Smooth muscle cell (in vitro differentiated cells): ENCODE results near the gene ATF3. TPM values are rescaled to one million over a fixed set of nuclear protein-coding genes. Genes with fewer than 3 reads are reported as not detected.

Experiments
- DNase-seq: peaks from one replicate; lab custom pipeline; 2025; ENCODE audit not compliant: unreplicated experiment; lab: John Stamatoyannopoulos, UW
- H2AFZ ChIP-seq: fragments of 200-600 bp; sonication (generic); 2 replicates; pipeline ENCODE4 v1.6.0; 2016; ENCODE audit warnings: antibody characterized with exemption, low read depth, mild to moderate bottlenecking
- H3F3A ChIP-seq: fragments of 200-600 bp; sonication (generic); 2 replicates; pipeline ENCODE4 v1.6.0; 2017; ENCODE audit warnings: antibody characterized with exemption, low read depth
- H3K27ac ChIP-seq: fragments of 200-600 bp; sonication (generic); 2 replicates; pipeline ENCODE4 v1.5.1; 2016; ENCODE audit warnings: low read depth, mild to moderate bottlenecking
- H3K27me3 ChIP-seq: fragments of 200-600 bp; sonication (generic); 2 replicates; pipeline ENCODE4 v1.6.1; 2016; ENCODE audit warnings: low read depth, mild to moderate bottlenecking
- H3K36me3 ChIP-seq: fragments of 200-600 bp; sonication (generic); 2 replicates; pipeline ENCODE4 v1.5.1; 2016; ENCODE audit warnings: low read depth
- H3K4me1 ChIP-seq: fragments of 200-600 bp; sonication (generic); 2 replicates; pipeline ENCODE4 v1.5.1; 2016; ENCODE audit warnings: low read depth
- H3K4me2 ChIP-seq: fragments of 200-600 bp; sonication (generic); 2 replicates; pipeline ENCODE4 v1.6.0; 2016; ENCODE audit warnings: mild to moderate bottlenecking
- H3K4me3 ChIP-seq: fragments of 200-600 bp; sonication (generic); 2 replicates; pipeline ENCODE4 v1.5.1; 2016; ENCODE audit warnings: mild to moderate bottlenecking
- H3K79me2 ChIP-seq: fragments of 200-600 bp; sonication (generic); 2 replicates; pipeline ENCODE4 v1.6.0; 2016; ENCODE audit warnings: low read depth, mild to moderate bottlenecking
- H3K9ac ChIP-seq: fragments of 200-600 bp; sonication (generic); 2 replicates; pipeline ENCODE4 v1.6.0; 2016; ENCODE audit warnings: low read depth
- H3K9me3 ChIP-seq: fragments of 200-600 bp; sonication (generic); replicated peaks from 2 replicates; pipeline ENCODE4 v1.5.1; 2016; ENCODE audit warnings: low read depth
- H4K20me1 ChIP-seq: fragments of 200-600 bp; sonication (generic); 2 replicates; pipeline ENCODE4 v1.6.0; 2016; ENCODE audit warnings: low read depth
- WGBS: methylation state at CpG from one replicate; pipeline ENCODE4 v1.1.7; 2016; ENCODE audit warnings: low lambda C conversion rate; 5-methylcytosine and 5-hydroxymethylcytosine counted together
- polyA plus RNA-seq: library from polyadenylated mRNA; unstranded; fragments of >200 nt; fragmentation: Nextera tagmentation; extraction: Ambion mirVana; gene quantifications from 2 replicates; pipeline ENCODE4 v1.2.1, GENCODE V29; 2016
- total RNA-seq: library from RNA; depleted of rRNA; stranded (reverse); fragments of >200 nt; gene quantifications from 2 replicates; pipeline ENCODE4 v1.2.3, GENCODE V29; 2014
- TF ChIP-seq, protein P1 (sequence below): fragments of 200-600 bp; sonication (generic); IDR thresholded peaks from 2 replicates; pipeline ENCODE4 v1.5.1; 2017; ENCODE audit warnings: borderline replicate concordance, mild to moderate bottlenecking, antibody characterized with exemption; ENCODE audit not compliant: insufficient read depth, poor library complexity, severe bottlenecking

The ATF3 gene
- total and polyA plus RNA-seq, 2 experiments from 2014 or later: 152 to 231 TPM

DNA sequence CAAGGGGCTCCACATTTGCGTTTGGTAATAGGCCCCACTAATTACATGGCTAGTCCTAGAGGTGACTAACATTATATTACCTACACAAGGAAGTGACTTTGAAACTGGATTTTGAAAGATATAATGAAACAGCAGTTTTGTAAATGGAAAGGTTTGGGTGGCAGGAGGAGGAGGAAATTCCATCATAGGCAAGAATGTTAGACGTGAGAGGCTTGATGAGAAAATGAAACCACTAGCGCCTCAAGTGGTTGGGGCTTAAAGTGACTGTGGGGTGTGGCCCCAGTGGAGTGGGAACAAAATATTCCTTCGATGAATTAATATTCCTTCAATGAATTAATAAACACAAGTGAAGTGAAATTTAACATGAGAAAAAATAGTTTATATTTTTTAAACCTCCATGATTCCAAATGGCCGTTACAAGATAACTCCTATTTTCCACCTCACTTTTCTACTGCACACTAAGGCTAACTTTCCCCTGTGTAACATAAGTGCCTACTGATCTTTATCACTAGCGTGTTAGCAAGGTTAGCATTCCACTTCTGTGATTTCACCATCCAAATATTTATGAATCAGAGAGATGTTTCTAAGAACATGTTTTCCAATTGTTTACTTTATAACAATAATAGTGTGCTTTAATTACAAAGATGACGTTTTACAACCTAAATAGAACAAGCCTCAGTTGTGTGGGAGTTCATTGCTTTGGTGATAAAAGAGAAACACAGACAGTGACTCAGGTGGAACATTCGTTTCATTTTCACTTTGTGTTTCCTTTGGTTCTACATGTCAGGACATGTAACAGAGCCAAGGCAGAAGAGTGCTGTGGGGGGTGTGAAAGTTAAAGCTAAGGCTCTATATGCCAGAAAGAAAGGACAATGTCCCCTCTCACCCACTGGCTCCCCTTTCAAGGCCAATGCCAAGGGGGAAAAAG, 12.5 kb upstream of the ATF3 start:
- Histone ChIP-seq H3K4me3 (peak overlapping the region; percentile 11), H3K79me2 (no peaks in the 10 kb centered on the region), H3K27me3 (no peaks in the 10 kb centered on the region), H3K27ac (peak overlapping the region; percentile 100), H3K9me3 (no peaks in the 10 kb centered on the region), H3K36me3 (no peaks in the 10 kb centered on the region), H3F3A (peaks cover 3% of the 10 kb centered on the region), H3K9ac (peak overlapping the region; percentile 99), H4K20me1 (no peaks in the 10 kb centered on the region), H3K4me2 (peak overlapping the region; percentile 78), H2AFZ (no peak overlapping the region), H3K4me1 (peaks cover 6% of the 10 kb centered on the region)
- TF ChIP-seq, protein P1, sequence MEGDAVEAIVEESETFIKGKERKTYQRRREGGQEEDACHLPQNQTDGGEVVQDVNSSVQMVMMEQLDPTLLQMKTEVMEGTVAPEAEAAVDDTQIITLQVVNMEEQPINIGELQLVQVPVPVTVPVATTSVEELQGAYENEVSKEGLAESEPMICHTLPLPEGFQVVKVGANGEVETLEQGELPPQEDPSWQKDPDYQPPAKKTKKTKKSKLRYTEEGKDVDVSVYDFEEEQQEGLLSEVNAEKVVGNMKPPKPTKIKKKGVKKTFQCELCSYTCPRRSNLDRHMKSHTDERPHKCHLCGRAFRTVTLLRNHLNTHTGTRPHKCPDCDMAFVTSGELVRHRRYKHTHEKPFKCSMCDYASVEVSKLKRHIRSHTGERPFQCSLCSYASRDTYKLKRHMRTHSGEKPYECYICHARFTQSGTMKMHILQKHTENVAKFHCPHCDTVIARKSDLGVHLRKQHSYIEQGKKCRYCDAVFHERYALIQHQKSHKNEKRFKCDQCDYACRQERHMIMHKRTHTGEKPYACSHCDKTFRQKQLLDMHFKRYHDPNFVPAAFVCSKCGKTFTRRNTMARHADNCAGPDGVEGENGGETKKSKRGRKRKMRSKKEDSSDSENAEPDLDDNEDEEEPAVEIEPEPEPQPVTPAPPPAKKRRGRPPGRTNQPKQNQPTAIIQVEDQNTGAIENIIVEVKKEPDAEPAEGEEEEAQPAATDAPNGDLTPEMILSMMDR: peak; percentile 56
- 32% methylated on average over 8 of the region's 8 CpGs for WGBS
- DNase-seq: no peak

DNA sequence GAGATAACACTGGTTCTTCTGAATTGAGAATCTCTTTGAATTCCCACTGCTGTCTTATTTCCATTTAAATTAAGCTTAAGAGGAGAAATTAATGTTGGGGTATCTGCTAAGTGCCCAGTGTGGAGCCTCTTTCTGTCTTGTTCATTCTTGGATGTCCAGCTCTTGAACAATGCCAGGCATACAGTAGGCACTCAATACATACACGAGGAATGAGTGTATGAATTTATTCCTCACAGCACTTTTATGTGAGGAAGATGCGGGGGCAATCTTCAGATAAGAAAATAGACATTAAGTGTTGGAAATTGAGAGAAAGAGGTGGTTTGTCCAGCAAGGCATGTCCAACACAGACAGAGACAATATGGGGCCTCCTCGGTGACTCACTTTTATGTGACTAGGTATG, 11.8 kb upstream of the ATF3 start:
- Histone ChIP-seq H3K9me3 (no peaks in the 10 kb centered on the region), H3K27ac (peak overlapping the region; percentile 100), H3K4me1 (peaks cover 6% of the 10 kb centered on the region), H3K4me2 (peak overlapping the region; percentile 78), H3K9ac (peak overlapping the region; percentile 99), H3K4me3 (peak overlapping the region; percentile 11), H3F3A (peaks cover 3% of the 10 kb centered on the region), H4K20me1 (no peaks in the 10 kb centered on the region), H3K79me2 (no peaks in the 10 kb centered on the region), H2AFZ (no peak overlapping the region), H3K27me3 (no peaks in the 10 kb centered on the region), H3K36me3 (no peaks in the 10 kb centered on the region)
- no peak for DNase-seq
- TF ChIP-seq, protein P1: no peak
- WGBS: 92% methylated on average over 3 of the region's 3 CpGs

DNA sequence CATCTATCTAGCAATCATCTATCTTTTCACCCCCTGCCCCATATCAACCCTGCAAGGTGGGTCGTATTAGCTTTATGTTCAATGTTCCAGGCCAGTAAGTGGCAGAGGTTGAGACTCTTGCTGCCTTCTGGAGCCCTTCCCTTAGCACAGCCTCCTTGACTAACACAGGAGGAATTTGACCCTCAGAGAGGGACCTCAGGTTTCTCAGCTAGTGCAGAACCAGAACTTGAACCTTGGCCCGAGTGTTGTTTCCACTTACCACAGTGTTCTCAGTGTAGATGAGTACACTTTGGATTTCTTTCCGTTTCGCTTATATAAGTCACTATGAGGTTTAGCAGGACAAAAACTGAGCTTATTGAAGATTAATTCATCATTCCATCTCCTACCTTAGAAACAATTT, 11.1 kb upstream of the ATF3 start:
- Histone ChIP-seq H3K27me3 (no peaks in the 10 kb centered on the region), H3K27ac (peak overlapping the region; percentile 100), H3K4me1 (peaks cover 6% of the 10 kb centered on the region), H3K79me2 (no peaks in the 10 kb centered on the region), H3K4me3 (no peak overlapping the region), H3K4me2 (no peak overlapping the region), H4K20me1 (no peaks in the 10 kb centered on the region), H3K36me3 (no peaks in the 10 kb centered on the region), H3K9ac (peak overlapping the region; percentile 99), H3F3A (peaks cover 3% of the 10 kb centered on the region), H2AFZ (no peak overlapping the region), H3K9me3 (no peaks in the 10 kb centered on the region)
- TF ChIP-seq, protein P1: no peak
- no peak for DNase-seq
- 96% methylated on average over 4 of the region's 4 CpGs for WGBS
